ENCODE results near the gene NTM. TPM values are rescaled to one million over a fixed set of nuclear protein-coding genes. Genes with fewer than 3 reads are reported as not detected.

NTM gene
- total and polyA plus RNA-seq, 5 donors: 35.0 to 148 (median 88.2) TPM

DNA sequence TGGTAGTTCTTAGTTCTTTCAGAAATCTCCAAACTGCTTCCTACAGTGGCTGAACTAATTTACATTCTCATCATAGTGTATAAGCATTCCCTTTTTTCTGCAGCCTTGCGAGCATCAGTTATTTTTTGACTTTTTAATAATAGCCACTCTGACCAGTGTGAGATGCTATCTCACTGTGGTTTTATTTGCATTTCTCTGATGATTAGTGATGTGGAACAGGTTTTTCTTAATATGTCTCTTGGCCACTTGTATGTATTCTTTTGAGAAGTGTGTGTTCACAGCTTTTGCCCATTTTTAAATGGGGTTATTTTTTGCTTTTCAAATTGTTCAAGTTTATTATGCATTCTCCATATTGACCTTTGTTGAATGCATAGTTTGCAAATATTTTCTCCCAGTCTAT lies 459.3 kb downstream of the NTM start:
- 85% methylated on average over 1 of the region's 1 CpG for WGBS
- Histone ChIP-seq H3K4me3 (ENCODE audit: low read length) (no peak overlapping the region), H3K4me1 (ENCODE audit: control insufficient read depth, insufficient read depth, low read length) (no peaks in the 10 kb centered on the region), H3K27me3 (ENCODE audit: control insufficient read depth, insufficient read depth) (no peaks in the 10 kb centered on the region), H3K9me3 (ENCODE audit: control insufficient read depth, low read length) (no peaks in the 10 kb centered on the region), H3K27ac (ENCODE audit: low read length) (no peak overlapping the region)
- DNase-seq (no peak), ATAC-seq (no peak)
- intact Hi-C loops (cut with DNase I): no loop called here

DNA sequence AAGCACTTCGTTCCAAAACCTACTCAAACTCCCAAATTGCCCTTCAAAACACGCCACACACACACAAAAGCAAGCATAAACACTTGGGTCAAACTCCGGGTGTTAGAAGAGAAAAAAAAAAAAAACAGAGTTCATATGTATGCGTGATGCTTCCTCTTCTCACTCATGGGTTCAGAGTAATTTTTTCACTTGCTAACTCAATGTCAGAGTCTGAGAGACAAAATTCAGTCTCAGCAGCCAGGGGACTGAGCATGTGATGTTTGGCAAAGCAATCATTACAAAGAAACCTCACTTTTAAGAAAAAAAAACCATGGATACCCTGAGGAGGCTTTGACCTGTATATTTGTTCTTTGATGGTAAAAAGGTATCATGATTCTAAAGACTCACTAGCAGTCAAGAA lies 461.7 kb downstream of the NTM start:
- DNase-seq (no peak), ATAC-seq (no peak)
- 79% methylated on average over 4 of the region's 4 CpGs for WGBS
- no peak overlapping the region for H3K4me3 ChIP-seq (ENCODE audit: low read length)
- H3K27ac ChIP-seq (ENCODE audit: low read length): no peak overlapping the region
- intact Hi-C loops (cut with DNase I): no loop called here
- H3K4me1 ChIP-seq (ENCODE audit: control insufficient read depth, insufficient read depth, low read length): no peaks in the 10 kb centered on the region
- H3K9me3 ChIP-seq (ENCODE audit: control insufficient read depth, low read length): no peaks in the 10 kb centered on the region
- no peaks in the 10 kb centered on the region for H3K27me3 ChIP-seq (ENCODE audit: control insufficient read depth, insufficient read depth)

DNA sequence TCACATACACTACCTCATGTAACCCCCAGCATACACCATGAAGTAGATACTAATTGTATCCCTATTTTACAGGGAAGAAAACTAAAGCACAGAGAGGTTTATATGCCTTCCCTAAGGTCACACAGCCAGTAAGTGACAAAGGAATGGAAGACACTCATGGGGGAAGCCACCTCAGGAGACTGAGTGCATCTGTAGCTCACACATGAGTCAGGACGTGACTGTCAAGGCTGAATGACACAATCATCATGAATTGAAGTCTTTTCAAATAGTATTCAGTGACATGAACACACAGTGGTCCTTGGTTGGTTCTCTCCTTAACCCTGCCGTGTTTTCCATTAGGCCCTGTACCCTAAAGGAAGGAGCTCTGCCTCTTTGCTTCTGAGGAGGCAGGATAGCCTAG lies 463.0 kb downstream of the NTM start:
- H3K9me3 ChIP-seq (ENCODE audit: control insufficient read depth, low read length): no peaks in the 10 kb centered on the region
- H3K27ac ChIP-seq (ENCODE audit: low read length): no peak overlapping the region
- DNase-seq: no peak
- no peak for ATAC-seq
- 52% methylated on average over 2 of the region's 2 CpGs for WGBS
- no peaks in the 10 kb centered on the region for H3K27me3 ChIP-seq (ENCODE audit: control insufficient read depth, insufficient read depth)
- intact Hi-C loops (cut with DNase I): no loop called here
- no peak overlapping the region for H3K4me3 ChIP-seq (ENCODE audit: low read length)
- no peaks in the 10 kb centered on the region for H3K4me1 ChIP-seq (ENCODE audit: control insufficient read depth, insufficient read depth, low read length)

DNA sequence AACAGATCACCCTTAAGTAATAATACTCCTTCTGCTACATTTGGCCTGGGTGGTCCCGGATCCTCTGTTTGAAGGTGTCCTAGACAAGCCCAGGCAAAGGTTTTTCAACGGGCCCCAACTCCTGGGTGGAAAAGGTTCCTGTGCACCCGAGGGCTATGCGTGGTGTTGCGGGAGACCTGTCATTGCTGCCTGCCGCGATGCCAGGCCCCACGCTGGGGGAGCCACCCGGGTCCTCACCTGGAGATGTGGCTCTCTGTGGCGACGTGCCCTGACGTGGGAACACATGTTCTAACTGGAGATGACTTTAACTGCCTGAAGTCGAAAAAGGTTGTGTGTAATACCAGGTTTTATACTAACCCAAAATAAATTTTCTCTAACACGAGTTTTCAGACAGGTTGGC lies 467.1 kb downstream of the NTM start:
- no peaks in the 10 kb centered on the region for H3K27me3 ChIP-seq (ENCODE audit: control insufficient read depth, insufficient read depth)
- no peak overlapping the region for H3K4me3 ChIP-seq (ENCODE audit: low read length)
- no peaks in the 10 kb centered on the region for H3K9me3 ChIP-seq (ENCODE audit: control insufficient read depth, low read length)
- intact Hi-C loops (cut with DNase I): no loop called here
- H3K4me1 ChIP-seq (ENCODE audit: control insufficient read depth, insufficient read depth, low read length): no peaks in the 10 kb centered on the region
- ATAC-seq (no peak), DNase-seq (no peak)
- WGBS: 89% methylated on average over 14 of the region's 14 CpGs
- no peak overlapping the region for H3K27ac ChIP-seq (ENCODE audit: low read length)

DNA sequence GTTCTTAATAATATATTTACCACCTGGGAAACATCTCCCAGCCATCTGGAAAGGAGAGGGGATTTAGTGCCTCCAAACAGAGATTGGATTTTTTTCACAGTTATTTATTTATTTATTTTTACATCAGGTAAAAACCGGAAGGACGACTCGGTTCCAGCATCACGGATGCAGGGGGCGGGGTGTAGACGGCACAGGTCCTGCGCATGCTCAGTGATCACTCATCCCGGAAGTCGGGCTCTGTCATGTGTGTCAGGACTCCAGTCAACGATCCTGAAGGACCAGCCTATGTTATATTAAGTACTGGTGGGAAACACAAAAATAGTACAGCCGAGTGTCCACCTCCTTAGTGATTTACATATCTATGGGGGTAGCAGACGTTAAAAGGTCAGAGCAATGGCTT lies 467.6 kb downstream of the NTM start:
- intact Hi-C loops (cut with DNase I): no loop called here
- H3K4me3 ChIP-seq (ENCODE audit: low read length): no peak overlapping the region
- no peaks in the 10 kb centered on the region for H3K4me1 ChIP-seq (ENCODE audit: control insufficient read depth, insufficient read depth, low read length)
- no peak overlapping the region for H3K27ac ChIP-seq (ENCODE audit: low read length)
- no peaks in the 10 kb centered on the region for H3K9me3 ChIP-seq (ENCODE audit: control insufficient read depth, low read length)
- H3K27me3 ChIP-seq (ENCODE audit: control insufficient read depth, insufficient read depth): no peaks in the 10 kb centered on the region
- ATAC-seq (no peak), DNase-seq (no peak)
- 81% methylated on average over 12 of the region's 12 CpGs for WGBS

DNA sequence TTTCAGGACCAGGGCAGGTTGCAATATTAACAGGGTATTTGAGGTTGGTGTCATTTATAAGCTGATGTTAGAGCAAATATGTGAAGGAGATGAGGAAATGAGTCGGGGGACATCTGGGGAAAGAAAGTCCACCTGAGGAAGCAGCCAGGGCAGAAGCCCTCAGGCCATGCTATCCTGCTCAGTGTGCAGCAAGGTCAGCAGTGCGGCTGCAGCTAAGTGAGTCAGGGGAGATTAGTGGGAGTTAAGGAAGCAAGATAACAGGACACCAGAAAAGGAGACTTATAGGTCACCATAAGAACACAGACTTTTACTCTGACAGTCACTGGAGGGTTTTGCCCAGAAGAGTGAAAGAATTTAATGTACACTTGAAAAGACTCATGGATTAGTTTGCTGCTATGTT lies 468.9 kb downstream of the NTM start:
- 65% methylated on average over 2 of the region's 2 CpGs for WGBS

DNA sequence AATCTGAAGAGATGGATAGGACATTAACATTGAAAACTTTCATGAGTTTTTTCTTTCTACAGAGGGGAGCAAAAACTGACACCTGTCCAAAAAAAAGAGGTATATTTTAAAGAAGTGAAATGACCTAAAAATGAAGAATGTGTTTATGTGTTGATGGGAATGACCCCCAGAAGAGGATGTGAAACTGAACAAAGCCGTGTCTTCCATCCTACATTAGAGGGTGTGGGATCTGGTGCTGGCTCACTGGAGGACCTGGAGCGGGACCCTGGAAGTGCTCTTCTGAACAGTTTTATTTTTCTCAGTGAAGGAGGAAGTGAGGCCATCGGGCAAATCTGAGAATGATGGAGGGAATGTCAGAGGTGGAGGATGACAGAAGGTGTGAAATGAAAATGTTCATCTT lies 470.1 kb downstream of the NTM start:
- DNase-seq (no peak), ATAC-seq (no peak)
- Histone ChIP-seq H3K9me3 (ENCODE audit: control insufficient read depth, low read length) (no peaks in the 10 kb centered on the region), H3K4me3 (ENCODE audit: low read length) (no peak overlapping the region), H3K4me1 (ENCODE audit: control insufficient read depth, insufficient read depth, low read length) (no peaks in the 10 kb centered on the region), H3K27ac (ENCODE audit: low read length) (no peak overlapping the region), H3K27me3 (ENCODE audit: control insufficient read depth, insufficient read depth) (no peaks in the 10 kb centered on the region)
- intact Hi-C loops (cut with DNase I): no loop called here
- WGBS: 62% methylated on average over 3 of the region's 3 CpGs

More for the DNA sequence above, 468.9 kb downstream of the NTM start:
- intact Hi-C loops (cut with DNase I): no loop called here
- no peak overlapping the region for H3K4me3 ChIP-seq (ENCODE audit: low read length)
- ATAC-seq (no peak), DNase-seq (no peak)
- H3K27ac ChIP-seq (ENCODE audit: low read length): no peak overlapping the region
- H3K27me3 ChIP-seq (ENCODE audit: control insufficient read depth, insufficient read depth): no peaks in the 10 kb centered on the region
- no peaks in the 10 kb centered on the region for H3K9me3 ChIP-seq (ENCODE audit: control insufficient read depth, low read length)
- no peaks in the 10 kb centered on the region for H3K4me1 ChIP-seq (ENCODE audit: control insufficient read depth, insufficient read depth, low read length)

DNA sequence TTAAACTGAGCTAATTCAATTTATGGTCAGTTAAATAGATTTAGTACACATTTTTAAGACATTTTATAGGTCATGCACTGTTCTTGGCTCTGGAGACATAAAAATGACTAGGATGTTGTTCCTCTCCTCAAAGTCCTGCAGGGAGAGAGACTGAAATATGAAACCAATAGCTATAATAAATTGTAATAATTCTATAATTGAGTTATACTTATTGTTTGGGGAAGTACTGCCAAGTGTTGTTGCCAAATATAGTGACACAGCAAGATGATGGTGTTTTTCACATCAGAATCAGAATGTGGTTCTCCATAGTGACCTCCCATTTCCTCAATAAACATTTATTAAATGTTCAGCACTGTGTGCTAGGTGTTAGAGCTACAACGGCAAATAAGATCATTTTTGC lies 470.6 kb downstream of the NTM start:
- 63% methylated on average over 1 of the region's 1 CpG for WGBS
- ATAC-seq (no peak), DNase-seq (no peak)
- intact Hi-C loops (cut with DNase I): no loop called here
- no peak overlapping the region for H3K27ac ChIP-seq (ENCODE audit: low read length)
- no peaks in the 10 kb centered on the region for H3K9me3 ChIP-seq (ENCODE audit: control insufficient read depth, low read length)
- no peaks in the 10 kb centered on the region for H3K27me3 ChIP-seq (ENCODE audit: control insufficient read depth, insufficient read depth)
- no peaks in the 10 kb centered on the region for H3K4me1 ChIP-seq (ENCODE audit: control insufficient read depth, insufficient read depth, low read length)
- no peak overlapping the region for H3K4me3 ChIP-seq (ENCODE audit: low read length)

DNA sequence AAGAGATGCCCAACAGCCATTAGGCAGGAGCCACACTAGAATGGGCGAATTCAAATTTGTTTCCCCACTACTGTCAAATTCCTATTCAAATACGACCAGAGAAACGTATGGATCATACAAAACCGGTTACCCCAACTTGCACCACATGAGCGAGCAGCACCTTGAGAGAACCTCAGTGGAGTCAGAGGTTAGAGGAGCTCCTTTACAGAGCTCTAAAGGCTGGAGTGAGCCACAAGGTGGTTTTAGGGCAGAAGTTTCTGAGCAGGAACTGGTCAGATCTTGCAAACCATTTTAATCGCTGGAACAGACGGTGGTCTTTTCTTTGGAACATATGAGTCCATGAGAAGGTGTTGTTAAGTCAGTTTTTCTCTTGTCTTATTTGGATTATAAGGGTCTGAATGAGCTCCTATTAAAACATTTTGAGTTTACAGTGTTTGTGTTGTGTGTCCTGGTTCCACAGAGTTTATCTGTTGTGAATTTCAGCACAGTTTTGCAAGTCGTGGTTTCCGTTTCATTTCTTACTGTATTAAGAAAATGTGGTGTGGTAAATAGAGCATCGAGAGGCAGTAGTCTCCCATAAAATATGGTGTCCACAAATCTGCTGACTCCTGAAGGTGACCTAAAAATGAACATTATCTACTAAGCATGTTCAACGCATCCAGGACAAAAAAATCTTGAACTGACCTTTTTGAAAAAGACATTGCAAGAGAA lies 471.7 kb downstream of the NTM start:
- no peak overlapping the region for H3K4me3 ChIP-seq (ENCODE audit: low read length)
- WGBS: 88% methylated on average over 11 of the region's 11 CpGs
- ATAC-seq: no peak
- no peak for DNase-seq
- H3K27me3 ChIP-seq (ENCODE audit: control insufficient read depth, insufficient read depth): no peaks in the 10 kb centered on the region
- no peaks in the 10 kb centered on the region for H3K4me1 ChIP-seq (ENCODE audit: control insufficient read depth, insufficient read depth, low read length)
- intact Hi-C loops (cut with DNase I): no loop called here
- no peaks in the 10 kb centered on the region for H3K9me3 ChIP-seq (ENCODE audit: control insufficient read depth, low read length)
- no peak overlapping the region for H3K27ac ChIP-seq (ENCODE audit: low read length)

DNA sequence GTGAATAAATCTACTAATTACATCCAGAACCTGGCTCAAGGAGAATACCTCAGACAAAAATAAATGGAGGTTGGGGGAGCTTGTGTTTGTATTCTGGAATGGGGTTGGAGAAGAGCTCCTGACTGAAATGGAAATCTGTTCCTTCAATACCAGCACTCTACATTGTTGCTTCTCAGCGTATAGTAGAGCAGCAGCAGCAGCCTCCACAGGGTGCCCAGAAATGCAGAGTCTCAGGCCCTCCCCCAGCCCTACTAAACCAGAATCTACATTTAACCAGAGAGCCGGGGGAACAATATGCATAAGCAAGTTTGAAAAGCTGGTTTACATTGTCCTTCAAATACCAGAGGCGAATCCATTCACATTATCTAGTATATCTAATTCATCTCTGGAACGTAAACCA lies 474.8 kb downstream of the NTM start:
- H3K4me1 ChIP-seq (ENCODE audit: control insufficient read depth, insufficient read depth, low read length): no peaks in the 10 kb centered on the region
- ATAC-seq: no peak
- 66% methylated on average over 4 of the region's 4 CpGs for WGBS
- no peaks in the 10 kb centered on the region for H3K27me3 ChIP-seq (ENCODE audit: control insufficient read depth, insufficient read depth)
- DNase-seq: no peak
- H3K4me3 ChIP-seq (ENCODE audit: low read length): no peak overlapping the region
- intact Hi-C loops (cut with DNase I): no loop called here
- H3K27ac ChIP-seq (ENCODE audit: low read length): no peak overlapping the region
- no peaks in the 10 kb centered on the region for H3K9me3 ChIP-seq (ENCODE audit: control insufficient read depth, low read length)

DNA sequence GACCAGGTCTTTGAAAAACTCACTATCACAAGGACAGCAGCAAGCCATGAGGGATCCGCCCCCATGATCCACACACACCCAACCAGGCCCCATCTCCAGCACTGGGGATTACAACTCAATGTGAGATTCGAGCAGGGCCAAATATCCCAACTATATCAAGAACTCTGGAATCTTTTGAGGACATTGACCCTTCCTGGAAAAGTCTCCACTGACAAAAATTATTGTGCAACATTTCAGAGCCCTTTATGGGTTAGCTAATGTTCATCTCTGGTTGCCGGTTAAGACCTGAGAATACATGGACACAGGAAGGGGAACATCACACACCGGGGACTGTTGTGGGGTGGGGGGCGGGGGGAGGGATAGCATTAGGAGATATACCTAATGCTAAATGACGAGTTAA lies 479.1 kb downstream of the NTM start:
- intact Hi-C loops (cut with DNase I): no loop called here
- H3K9me3 ChIP-seq (ENCODE audit: control insufficient read depth, low read length): no peaks in the 10 kb centered on the region
- no peaks in the 10 kb centered on the region for H3K27me3 ChIP-seq (ENCODE audit: control insufficient read depth, insufficient read depth)
- ATAC-seq (no peak), DNase-seq (no peak)
- no peak overlapping the region for H3K4me3 ChIP-seq (ENCODE audit: low read length)
- no peak overlapping the region for H3K27ac ChIP-seq (ENCODE audit: low read length)
- H3K4me1 ChIP-seq (ENCODE audit: control insufficient read depth, insufficient read depth, low read length): no peaks in the 10 kb centered on the region
- 79% methylated on average over 6 of the region's 6 CpGs for WGBS

DNA sequence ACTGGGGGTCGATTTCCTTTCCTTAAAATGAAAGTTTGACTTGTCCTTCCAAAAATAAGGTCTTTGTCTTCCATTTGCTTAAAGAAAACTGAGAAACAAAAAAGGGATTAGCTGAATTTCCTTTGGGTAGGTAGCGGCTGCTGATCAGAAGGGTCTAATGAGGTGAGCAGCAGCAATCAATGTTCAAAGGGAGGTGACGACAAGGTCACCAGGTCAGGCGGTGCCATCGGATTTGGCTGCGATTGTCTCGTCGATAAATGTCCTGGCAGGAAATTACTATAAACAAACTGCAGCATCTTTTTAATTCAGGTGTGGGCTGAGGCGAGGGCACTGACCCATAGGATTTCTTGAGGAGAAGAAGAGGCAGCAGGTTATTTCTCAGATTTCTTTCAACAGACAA lies 480.1 kb downstream of the NTM start:
- no peak for ATAC-seq
- Histone ChIP-seq H3K9me3 (ENCODE audit: control insufficient read depth, low read length) (no peaks in the 10 kb centered on the region), H3K4me1 (ENCODE audit: control insufficient read depth, insufficient read depth, low read length) (no peaks in the 10 kb centered on the region), H3K4me3 (ENCODE audit: low read length) (no peak overlapping the region), H3K27ac (ENCODE audit: low read length) (no peak overlapping the region), H3K27me3 (ENCODE audit: control insufficient read depth, insufficient read depth) (no peaks in the 10 kb centered on the region)
- DNase-seq: no peak
- intact Hi-C loops (cut with DNase I): no loop called here
- WGBS: 60% methylated on average over 9 of the region's 9 CpGs
